Spleen (tissue), 3 donors: ENCODE results near the gene PANK1.

ENCODE experiments used
- POLR2A ChIP-seq, 3 donors: fragments of 450-650 bp; IDR thresholded peaks; one replicate each; pipeline ENCODE4 v1.5.1; 2017; ENCODE audit warnings: antibody characterized with exemption in 3 of 3, mild to moderate bottlenecking in 1 of 3
- POLR2AphosphoS5 ChIP-seq, 3 donors: sonication (generic); formaldehyde crosslinking; IDR thresholded peaks; one replicate each; pipeline ENCODE4 v1.5.1; 2017; ENCODE audit warnings: antibody characterized with exemption in 3 of 3

- no peak for TF ChIP-seq POLR2AphosphoS5 (IDR thresholded peaks at IDR 0.05)
- TF ChIP-seq POLR2A (IDR thresholded peaks at IDR 0.05) = no peak
Observed at GRCh38 chr10:89677341-89677740, 32.3 kb upstream of the PANK1 start.
